ENCODE data around the gene CYP4F12. TPM values are rescaled to one million over a fixed set of nuclear protein-coding genes. Genes with fewer than 3 reads are reported as not detected.

CYP4F12 gene
- total and polyA plus RNA-seq, 2 experiments from 2014 or later: not detected

GRCh38 chr19:15671237-15671821 is 1.6 kb upstream of the CYP4F12 start (continued):
- TF ChIP-seq, protein P1, sequence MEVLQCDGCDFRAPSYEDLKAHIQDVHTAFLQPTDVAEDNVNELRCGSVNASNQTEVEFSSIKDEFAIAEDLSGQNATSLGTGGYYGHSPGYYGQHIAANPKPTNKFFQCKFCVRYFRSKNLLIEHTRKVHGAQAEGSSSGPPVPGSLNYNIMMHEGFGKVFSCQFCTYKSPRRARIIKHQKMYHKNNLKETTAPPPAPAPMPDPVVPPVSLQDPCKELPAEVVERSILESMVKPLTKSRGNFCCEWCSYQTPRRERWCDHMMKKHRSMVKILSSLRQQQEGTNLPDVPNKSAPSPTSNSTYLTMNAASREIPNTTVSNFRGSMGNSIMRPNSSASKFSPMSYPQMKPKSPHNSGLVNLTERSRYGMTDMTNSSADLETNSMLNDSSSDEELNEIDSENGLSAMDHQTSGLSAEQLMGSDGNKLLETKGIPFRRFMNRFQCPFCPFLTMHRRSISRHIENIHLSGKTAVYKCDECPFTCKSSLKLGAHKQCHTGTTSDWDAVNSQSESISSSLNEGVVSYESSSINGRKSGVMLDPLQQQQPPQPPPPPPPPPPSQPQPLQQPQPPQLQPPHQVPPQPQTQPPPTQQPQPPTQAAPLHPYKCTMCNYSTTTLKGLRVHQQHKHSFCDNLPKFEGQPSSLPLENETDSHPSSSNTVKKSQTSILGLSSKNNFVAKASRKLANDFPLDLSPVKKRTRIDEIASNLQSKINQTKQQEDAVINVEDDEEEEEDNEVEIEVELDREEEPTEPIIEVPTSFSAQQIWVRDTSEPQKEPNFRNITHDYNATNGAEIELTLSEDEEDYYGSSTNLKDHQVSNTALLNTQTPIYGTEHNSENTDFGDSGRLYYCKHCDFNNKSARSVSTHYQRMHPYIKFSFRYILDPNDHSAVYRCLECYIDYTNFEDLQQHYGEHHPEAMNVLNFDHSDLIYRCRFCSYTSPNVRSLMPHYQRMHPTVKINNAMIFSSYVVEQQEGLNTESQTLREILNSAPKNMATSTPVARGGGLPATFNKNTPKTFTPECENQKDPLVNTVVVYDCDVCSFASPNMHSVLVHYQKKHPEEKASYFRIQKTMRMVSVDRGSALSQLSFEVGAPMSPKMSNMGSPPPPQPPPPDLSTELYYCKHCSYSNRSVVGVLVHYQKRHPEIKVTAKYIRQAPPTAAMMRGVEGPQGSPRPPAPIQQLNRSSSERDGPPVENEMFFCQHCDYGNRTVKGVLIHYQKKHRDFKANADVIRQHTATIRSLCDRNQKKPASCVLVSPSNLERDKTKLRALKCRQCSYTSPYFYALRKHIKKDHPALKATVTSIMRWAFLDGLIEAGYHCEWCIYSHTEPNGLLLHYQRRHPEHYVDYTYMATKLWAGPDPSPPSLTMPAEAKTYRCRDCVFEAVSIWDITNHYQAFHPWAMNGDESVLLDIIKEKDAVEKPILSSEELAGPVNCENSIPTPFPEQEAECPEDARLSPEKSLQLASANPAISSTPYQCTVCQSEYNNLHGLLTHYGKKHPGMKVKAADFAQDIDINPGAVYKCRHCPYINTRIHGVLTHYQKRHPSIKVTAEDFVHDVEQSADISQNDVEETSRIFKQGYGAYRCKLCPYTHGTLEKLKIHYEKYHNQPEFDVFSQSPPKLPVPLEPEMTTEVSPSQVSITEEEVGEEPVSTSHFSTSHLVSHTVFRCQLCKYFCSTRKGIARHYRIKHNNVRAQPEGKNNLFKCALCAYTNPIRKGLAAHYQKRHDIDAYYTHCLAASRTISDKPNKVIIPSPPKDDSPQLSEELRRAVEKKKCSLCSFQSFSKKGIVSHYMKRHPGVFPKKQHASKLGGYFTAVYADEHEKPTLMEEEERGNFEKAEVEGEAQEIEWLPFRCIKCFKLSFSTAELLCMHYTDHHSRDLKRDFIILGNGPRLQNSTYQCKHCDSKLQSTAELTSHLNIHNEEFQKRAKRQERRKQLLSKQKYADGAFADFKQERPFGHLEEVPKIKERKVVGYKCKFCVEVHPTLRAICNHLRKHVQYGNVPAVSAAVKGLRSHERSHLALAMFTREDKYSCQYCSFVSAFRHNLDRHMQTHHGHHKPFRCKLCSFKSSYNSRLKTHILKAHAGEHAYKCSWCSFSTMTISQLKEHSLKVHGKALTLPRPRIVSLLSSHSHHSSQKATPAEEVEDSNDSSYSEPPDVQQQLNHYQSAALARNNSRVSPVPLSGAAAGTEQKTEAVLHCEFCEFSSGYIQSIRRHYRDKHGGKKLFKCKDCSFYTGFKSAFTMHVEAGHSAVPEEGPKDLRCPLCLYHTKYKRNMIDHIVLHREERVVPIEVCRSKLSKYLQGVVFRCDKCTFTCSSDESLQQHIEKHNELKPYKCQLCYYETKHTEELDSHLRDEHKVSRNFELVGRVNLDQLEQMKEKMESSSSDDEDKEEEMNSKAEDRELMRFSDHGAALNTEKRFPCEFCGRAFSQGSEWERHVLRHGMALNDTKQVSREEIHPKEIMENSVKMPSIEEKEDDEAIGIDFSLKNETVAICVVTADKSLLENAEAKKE (CRISPR knock-in tag; IDR thresholded peaks at IDR 0.05): no peak
- TF ChIP-seq NANOG (IDR thresholded peaks at IDR 0.05; ENCODE audit: borderline replicate concordance): no peak

- H3K4me2 ChIP-seq: no peak overlapping the region
- Mint-ChIP-seq H3K4me1 (no peaks in the 10 kb centered on the region), H3K9me3 (peaks cover 25% of the 10 kb centered on the region), H3K36me3 (ENCODE audit: low read depth) (peaks cover 12% of the 10 kb centered on the region), H3K27me3 (ENCODE audit: insufficient read depth, low read depth, poor library complexity) (no peaks in the 10 kb centered on the region), H3K4me3 (no peak overlapping the region), H3K27ac (no peak overlapping the region)
- no peaks in the 10 kb centered on the region for H3K79me2 ChIP-seq (replicated peaks; ENCODE audit: insufficient read depth)
- no peaks in the 10 kb centered on the region for H3K4me1 ChIP-seq (ENCODE audit: insufficient read depth)
- H4K20me1 ChIP-seq (replicated peaks; ENCODE audit: insufficient read depth): no peaks in the 10 kb centered on the region
- DNase-seq (ENCODE audit: low spot score) (no peak), ATAC-seq (no peak)
- H3K27ac ChIP-seq (ENCODE audit: low read depth): no peak overlapping the region
- no peaks in the 10 kb centered on the region for H3K9me2 ChIP-seq (ENCODE audit: insufficient read depth)
- no peak overlapping the region for H2AFZ ChIP-seq
- H3F3A ChIP-seq (replicated peaks; ENCODE audit: low read depth): no peaks in the 10 kb centered on the region
- H3K27me3 ChIP-seq (ENCODE audit: insufficient read depth): no peaks in the 10 kb centered on the region
- no peak overlapping the region for H3K4me3 ChIP-seq
- peaks cover 7% of the 10 kb centered on the region; the same call in 1 of the 2 replicates for H3K36me3 ChIP-seq (ENCODE audit: insufficient read depth)
- TF ChIP-seq ZNF114 (CRISPR knock-in tag; IDR thresholded peaks at IDR 0.05) (no peak), EZH2phosphoT487 (IDR thresholded peaks at IDR 0.05; ENCODE audit: unreplicated experiment) (no peak), CREB1 (CRISPR knock-in tag; IDR thresholded peaks at IDR 0.05; ENCODE audit: low read depth) (no peak), REST (IDR thresholded peaks at IDR 0.05; ENCODE audit: unreplicated experiment) (no peak)
- TF ChIP-seq, protein P2, sequence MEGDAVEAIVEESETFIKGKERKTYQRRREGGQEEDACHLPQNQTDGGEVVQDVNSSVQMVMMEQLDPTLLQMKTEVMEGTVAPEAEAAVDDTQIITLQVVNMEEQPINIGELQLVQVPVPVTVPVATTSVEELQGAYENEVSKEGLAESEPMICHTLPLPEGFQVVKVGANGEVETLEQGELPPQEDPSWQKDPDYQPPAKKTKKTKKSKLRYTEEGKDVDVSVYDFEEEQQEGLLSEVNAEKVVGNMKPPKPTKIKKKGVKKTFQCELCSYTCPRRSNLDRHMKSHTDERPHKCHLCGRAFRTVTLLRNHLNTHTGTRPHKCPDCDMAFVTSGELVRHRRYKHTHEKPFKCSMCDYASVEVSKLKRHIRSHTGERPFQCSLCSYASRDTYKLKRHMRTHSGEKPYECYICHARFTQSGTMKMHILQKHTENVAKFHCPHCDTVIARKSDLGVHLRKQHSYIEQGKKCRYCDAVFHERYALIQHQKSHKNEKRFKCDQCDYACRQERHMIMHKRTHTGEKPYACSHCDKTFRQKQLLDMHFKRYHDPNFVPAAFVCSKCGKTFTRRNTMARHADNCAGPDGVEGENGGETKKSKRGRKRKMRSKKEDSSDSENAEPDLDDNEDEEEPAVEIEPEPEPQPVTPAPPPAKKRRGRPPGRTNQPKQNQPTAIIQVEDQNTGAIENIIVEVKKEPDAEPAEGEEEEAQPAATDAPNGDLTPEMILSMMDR (conservative IDR thresholded peaks at IDR 0.05; ENCODE audit: low read depth in 2 of 2): no peak
Observed at GRCh38 chr19:15671891-15672579, 852 bp upstream of the CYP4F12 start.
